Measurements from ENCODE around the gene FCGR3A.

Gene FCGR3A

DNA sequence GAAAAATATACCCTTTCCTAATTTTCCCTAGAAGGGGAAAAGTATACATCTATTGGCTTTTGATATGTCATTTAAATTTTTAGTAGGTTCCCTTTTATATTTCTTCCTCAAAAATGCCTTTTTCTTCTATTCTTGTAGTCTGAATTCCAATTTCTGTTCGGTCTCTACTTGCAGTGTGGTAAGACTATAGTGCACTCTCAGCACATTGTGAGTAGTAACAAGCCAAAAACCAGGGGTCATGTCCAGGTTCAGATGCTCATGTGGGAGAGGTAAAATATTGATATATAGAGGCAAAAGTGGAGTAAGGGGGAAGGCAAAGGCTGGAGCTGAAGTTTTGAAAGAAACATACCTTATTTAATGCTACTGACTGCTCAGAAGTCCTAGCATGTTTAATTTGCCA is 48.4 kb downstream of the FCGR3A start:
- DNase-seq: no peak

DNA sequence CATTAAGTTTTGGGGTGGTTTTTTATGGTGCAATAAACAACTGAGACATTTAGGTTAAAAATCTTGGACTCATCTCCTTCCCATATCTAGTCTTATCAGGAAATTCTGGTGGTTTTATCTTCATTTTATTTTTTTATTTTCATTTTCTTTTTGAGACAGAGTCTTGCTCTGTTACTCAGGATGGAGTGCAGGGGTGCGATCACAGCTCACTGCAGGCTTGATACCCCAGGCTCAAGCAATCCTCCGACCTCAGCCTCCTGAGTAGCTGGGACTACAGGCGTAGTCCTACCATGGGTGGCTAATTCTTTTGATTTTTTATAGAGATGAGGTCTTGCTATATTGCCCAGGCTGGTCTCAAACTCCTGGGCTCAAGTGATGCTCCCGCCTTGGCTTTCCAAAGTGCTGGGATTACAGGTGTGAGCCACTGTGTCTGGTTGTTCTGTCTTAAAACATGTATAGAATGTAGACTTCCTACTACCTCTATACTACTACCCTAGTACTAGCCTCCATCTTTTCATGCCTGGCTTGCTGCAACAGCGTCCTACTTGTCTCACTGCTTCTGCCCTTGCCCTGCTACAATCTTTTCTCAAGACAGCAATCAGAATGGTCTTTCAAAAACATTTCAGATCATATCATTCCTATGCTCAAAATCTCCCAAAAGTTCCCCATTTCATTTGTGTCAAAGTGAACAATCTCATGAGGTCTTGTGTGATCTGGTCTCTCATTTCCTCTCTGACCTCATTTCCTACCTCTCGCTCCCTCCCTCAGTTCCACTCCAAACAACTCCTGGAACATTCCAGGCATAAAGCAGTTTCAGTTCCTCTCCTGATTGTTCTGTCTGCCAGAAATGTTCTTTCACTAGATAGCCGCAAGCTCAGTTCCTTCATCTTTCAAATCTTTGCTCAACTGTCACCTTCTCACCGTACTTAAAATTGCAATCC is 50.2 kb downstream of the FCGR3A start:
- DNase-seq: no peak

DNA sequence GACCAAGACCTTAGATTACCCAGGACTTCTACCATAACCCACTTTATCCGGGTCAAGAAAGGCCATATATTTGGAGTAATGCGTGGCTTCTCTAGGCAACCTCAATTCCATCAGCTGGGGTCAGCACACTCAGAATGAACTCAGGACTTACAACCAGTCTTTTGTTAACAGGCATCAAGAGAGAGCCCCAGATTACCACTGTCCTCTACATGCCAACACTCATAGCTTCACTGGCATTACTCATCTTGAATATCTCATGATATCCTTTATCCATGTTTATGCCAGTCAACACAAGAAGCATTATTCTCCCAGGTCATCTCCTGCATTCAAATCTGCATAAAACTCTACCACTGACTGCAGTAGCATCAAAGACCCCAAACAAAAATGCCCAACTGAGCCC is 51.0 kb downstream of the FCGR3A start:
- no peak for DNase-seq

DNA sequence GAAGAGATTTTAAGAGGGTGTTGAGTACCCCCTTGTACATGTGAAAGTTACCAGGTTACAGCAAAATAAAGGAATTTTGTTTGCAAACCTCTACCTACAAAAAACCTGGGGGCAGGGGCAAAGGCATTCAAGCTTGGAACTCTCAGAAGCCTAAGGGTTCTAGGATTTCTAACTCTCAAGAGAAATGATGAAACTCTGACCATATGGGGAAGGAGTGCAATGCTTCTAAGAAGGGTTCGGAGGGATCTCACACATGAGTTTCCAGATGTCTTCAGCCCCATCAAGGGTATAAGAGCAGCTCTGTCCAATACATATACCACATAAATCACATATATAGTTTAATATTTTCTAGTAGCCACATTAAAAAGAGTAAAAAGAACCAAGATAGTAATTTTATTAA is 51.7 kb downstream of the FCGR3A start:
- DNase-seq: no peak

DNA sequence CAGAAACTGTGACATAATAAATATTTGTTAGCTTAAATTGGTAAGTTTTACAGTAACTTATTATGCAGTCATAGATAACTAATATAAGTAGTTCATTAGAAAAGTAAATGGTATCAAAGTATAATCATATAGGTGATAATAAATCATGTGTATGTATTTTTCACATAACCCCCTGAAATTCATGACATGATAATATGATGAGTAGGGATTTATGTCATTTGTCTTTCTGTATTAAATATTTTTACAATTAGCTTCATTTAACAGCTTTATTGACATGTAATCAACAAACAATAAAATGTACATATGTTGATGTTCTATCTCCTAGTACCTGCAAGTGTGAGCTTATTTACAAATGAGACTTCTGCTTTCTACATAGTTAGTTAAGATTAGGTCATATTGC is 54.1 kb downstream of the FCGR3A start:
- no peak for DNase-seq

DNA sequence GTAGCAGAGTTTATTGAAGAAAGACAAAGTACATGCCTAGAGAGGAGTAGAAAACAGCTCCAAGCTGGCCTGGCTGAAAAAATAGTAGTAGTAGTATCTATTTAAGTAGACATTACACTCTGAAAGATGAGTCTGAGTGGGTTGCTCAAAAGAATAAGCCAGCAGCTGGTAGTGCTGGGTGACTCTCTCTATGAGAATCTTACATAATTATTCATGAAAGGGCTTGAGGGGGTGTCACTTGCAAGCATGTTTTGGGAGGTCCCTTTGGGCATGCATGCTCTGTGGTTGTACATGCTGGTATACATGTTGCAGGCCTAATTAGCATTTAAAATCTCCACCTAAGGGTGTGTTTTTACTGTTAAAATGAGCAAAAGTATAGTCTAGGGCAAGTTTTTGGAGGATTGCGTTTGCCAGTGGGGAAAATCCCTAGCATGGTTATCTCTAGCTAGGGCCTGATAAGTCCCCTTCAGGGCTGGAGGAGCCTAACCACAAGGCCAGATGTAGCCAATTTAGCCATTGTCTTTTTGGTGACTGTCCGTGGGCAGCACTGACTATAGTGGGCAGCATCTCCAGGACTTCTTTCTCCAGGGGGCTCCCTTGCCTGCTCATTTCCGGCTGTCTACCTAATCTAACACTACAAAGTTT is 55.4 kb downstream of the FCGR3A start:
- DNase-seq: no peak

DNA sequence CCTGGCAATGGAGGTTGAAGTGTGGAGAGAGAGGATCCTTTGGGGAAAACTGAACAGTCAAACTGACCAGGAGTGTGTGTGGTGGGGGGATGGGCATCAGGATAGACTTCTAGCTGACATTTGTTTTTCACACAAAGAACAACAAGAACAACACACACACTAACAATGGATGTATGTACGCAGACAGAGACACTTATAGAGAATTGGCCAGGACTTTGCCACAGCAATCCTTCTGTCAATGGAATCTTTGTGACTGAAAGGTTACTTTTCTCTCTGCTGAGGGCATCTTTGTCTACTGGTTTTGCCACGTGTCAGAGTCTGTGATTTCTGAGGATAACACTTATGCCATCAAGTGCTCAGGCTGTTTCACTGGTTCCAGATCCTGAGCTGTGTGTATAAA is 56.8 kb downstream of the FCGR3A start:
- no peak for DNase-seq

Data from right kidney (tissue), 1 donor.